NCI-H128 (cell line): Measurements from ENCODE around the gene WIZ.

Source experiments
- DNase-seq: peaks from one replicate; lab custom pipeline; 2025; ENCODE audit not compliant: unreplicated experiment; lab: John Stamatoyannopoulos, UW

WIZ gene

GRCh38 chr19:15445807-15446376 lies 3.9 kb downstream of the WIZ start:
- DNase-seq: no peak

GRCh38 chr19:15445227-15445605 lies 4.5 kb downstream of the WIZ start:
- no peak for DNase-seq

DNA sequence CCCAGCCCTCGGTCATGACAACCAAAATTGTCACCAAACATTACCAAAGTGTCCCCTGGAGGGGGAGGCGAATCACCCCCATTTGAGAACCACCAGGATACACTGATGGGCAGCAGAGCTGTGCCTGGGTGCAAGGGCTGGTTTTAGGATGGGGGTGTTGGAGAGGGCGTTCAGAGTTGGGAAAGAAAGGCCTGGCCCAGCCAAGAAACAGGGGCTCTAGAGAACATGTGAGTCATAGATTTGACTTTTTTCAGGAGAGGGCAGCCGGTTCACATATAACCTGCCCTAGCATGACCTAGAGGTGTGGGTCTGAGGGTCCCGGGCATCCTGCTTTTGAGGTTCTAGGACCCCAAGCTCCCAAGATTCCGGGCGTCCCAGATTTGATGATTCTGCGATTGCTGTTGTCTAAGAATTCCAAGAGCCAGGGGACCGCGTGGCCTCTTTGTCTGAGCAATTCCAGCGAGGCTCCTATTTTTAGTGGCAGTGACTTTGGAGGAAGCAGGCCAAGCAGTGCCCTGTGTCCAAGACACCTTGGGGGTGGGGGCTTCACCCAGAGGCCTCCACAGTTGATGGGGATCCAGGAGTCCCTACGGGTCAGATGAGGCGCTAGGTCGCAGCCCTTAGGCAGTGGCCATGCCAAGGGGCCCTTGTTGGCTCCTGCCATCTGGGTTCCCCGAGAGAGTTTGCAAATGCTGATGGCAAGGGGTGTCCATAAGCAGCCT lies 5.1 kb downstream of the WIZ start:
- no peak for DNase-seq

DNA sequence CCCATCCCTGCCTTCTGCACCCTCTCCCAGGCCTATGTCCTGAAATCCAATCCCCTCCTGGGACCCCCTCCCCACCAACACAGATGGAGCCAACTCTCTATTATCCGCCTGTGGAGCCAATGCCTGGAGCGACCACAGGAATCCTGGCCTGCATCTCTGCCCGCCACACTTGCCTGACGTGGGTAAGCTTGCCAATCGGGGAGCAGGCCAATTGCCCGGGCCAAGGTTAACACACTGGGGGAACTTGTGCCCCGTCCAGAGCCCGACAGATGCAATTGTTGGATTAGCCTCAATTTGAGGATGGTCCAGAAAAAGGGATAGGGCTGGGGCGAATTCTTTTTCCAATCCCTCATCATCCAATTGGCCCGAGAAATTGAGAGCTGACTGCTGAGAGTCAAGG lies 5.9 kb downstream of the WIZ start:
- DNase-seq: no peak

DNA sequence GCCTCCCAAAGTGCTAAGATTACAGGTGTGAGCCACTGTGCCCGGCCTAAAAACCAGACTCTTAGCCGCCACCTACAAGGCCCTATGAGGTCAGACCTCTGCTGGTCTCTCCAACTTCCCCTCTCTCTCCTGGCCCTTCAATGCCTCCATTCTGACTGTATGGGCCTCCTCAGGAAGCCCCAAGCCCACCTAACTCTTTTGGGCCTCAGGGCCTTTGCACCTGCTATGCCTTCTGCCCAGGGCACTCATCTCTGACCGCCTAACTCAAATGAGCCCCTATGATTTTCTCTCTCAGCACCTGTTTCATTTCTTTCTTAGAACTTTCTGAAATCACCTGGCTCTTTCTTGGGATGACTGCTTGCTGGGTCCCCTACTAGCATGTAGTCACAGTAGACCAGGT lies 6.4 kb downstream of the WIZ start:
- DNase-seq: no peak

DNA sequence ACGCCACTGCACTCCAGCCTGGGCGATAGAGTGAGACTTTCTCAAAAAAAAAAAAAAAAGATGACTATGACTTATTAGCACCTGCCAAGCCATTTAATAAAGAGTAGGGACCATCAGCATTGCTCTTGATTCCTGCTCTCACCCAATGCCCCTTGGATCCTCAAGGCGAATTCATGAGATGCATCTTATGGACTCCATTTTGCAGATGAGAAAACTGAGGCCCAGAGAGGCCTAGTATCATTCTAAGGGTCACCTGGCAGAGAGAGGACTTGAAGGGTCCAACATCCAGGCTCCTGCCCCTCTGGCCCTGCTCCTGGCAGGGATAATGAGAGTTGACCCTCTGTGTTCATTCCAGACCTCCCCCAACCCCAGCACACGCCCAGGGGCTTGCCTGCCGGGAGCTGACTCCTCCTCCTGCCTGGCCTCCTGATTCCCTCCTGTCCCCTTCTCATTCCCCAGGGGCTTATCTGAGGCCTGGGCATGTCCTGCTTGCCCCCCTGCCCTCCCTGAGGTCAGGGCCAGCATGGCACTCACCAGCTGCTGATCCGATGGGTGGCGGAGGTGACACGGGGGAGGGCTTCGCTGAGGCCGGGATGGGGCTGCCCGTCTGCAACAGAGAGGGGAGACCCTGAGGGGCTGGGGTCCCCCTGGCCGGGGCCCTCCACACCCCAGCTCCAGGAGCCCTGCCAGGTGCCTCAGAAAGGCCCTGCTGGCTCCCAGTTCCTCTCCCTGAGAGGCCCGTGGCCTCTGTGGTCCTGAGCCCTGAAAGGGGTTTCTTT lies 7.4 kb downstream of the WIZ start:
- no peak for DNase-seq

DNA sequence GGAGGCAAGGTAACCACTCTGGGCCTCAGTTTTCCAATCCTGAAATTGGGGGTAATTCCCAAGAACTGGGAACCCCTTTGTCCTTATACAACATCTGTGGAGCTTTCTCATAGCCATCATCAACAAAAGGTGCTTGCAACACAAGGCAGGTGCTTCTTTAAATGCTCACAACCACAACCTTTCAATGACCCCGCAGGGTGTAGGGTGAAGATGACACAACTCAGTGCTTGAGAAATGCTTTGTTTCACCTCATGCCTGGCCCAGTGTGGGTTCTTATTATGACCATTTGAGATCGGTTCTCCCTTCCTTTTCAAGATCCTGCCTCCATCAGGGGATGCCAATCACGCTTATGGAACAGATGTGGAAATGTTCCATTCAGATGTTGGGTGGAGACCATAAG lies 8.4 kb downstream of the WIZ start:
- no peak for DNase-seq

DNA sequence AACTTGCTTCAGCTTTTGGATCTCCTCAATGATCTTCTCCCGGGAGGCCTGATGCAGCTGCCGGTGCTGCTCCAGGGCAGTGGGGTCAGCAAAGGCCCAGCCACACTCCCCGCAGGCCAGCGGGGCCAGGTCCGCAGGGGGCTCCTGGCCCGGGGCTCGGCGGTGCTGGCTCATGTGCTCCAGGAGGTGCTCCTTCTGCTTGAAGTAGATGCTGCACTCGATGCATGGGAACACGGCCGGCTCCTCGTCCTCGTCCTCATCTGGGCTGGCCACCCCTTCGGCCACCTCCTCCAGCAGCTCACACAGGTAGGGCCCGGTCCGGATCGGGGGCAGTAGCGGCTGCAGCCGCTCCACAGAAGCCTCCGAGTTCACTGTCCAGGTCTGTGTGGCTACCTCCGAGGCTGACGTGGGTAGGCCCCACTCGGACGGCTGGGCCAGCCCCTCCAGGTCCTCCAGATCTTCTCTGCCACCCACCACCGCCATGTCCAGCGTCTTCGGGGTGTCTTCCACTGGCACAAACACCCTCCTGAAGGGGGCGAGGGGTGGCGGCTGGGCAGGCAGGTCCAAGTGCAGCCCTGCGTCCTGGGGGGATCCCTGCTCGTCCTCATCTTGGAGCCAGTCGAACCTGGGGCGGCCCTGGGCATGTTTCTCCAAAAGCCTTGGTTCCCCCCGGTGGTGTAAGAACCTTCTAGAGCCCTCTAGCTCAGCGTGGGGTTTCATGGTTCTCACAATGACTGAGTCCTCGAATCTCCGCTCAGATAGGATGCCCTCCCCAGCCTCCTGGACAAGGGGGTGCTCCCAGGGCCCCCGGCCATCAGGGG lies 9.7 kb downstream of the WIZ start:
- DNase-seq: no peak

DNA sequence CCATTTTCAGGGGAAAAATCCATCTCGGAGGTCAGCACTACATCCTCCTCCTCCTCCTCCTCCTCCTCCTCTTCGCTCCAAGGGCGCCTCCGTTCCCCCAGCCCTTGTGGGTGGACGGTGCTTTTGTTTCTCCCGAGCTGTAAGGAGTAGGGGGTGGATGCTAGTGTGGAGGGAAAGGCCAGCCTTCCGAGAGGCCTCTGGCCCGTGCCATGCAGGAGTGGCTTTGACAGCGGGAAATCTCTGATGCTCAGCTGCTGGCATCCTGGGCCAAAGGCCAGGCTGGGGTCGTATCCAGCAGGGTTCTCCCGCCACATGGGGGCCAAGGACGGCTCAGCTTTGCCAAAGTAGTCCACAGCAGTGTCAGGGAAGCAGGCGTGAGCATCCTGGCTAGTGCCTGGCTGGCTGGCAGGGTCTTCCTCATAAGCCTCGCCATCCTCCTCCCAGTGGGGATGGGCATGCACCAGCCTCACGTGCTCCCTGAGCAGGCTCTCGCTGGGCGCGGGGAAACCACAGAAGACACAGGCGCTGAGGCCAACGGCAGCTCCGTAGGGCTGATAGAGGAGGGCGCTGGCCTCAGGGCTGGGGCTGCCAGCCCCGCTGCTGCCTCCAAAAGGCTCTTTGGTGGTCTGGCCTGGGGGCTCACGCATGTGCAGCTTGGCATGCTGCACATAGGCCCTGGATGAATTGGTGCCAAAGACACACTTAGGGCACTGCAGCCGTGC lies 10.5 kb downstream of the WIZ start:
- no peak for DNase-seq

DNA sequence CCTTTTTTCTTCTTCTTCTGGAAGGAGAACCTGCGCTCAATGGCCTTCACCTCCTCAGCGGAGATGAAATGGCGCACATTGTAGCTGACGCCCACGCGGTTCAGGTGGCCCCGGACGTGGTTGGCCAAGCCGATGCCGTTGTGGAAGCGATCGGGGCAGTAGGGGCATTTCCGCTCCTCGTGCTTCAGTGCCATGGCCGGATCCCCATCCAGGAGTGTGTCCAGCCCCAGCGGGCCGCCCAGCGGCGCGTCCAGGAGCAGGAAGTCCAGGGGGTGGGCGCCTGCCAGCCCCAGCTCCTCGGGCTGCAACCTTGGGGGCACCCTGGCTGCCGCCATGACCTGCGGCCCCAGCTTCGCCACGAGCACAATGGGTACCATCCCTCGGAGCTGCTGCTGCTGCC lies 11.2 kb downstream of the WIZ start:
- DNase-seq: no peak

GRCh38 chr19:15438124-15438496 lies 11.6 kb downstream of the WIZ start:
- DNase-seq: no peak

GRCh38 chr19:15437355-15438123 lies 12.2 kb downstream of the WIZ start:
- no peak for DNase-seq

GRCh38 chr19:15436826-15437110 lies 13.0 kb downstream of the WIZ start:
- DNase-seq: no peak

DNA sequence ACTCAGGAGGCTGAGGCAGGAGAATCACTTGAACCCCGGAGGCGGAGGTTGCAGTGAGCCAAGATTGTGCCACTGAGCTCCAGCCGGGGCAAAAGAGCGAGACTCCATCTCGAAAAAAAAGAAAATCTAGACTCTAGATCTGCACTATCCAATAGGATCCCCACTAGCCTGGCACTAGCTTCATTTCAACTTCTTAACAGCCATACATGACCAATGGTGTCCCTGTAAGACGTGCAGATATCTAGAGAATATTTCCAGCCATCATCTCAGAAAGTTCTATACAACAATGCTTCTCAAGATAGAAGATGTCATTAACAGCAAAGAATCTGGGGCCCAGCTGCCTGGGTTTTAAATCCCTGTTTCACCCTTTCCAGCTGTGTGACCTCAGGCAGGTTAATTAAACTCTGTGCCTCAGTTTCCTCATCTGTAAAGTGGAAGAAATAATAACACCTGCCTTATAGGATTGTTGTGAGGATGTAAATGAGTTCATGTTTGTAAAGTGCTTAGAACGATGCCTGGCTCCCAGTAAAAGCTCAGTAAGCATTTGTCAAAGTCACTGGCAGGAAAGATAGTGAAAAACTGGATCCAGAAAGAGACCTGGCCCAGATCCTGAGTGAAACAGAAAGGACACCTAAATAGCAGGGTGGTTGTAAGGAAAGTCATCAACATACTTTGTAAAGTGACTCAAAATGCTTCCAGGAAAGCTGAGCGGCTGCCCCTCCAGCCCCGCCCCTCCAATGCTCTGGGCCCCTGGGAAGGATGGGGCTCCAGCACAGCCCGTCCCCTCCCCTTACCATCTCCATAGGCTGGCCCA lies 13.5 kb downstream of the WIZ start:
- DNase-seq: no peak

GRCh38 chr19:15433519-15434069 lies 16.2 kb downstream of the WIZ start:
- no peak for DNase-seq

DNA sequence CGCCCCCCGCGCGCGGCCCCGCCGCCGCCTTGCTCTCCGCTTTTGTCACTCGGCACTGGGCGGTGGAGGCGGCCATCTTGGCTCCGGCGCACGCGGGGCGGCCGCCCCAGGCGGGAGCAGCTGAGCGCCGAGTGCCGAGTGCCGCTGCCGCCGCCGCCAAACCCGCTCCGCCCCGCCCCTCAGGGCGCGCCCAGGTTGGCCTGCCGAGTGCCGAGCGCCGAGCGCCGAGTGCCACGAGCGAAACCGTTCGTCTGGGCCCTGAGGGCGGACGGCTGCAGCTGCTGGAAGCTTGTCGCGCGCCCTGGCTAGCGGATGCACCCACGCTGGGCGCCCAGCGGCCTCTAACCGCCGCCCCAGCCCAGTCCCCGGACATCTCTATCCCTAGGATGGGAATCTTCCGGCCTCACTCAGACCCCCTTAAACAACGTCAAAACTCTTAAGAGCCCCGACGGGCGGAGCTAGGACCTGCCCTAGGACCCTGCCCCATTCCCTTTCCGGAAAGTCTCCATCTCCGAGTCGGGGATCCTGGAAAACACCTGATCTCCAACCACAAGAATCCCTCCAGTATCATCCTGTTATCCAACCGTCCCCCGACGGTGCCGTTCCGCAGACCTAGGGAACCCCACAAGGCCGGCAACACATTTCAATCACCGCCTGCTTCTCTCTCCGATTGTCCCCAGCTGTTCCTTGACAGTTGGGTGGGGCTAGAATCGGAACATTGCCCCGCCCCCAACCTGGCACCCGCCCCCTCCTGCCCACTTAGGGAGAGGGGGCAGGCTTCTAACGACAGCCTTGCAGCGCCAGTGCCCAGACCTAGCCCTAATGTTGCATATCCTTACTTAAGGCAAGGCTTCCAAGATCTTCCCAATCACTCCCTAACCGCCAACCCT lies 16.9 kb downstream of the WIZ start:
- peak; percentile 75 for DNase-seq

GRCh38 chr19:15432018-15432494 lies 17.7 kb downstream of the WIZ start:
- no peak for DNase-seq

DNA sequence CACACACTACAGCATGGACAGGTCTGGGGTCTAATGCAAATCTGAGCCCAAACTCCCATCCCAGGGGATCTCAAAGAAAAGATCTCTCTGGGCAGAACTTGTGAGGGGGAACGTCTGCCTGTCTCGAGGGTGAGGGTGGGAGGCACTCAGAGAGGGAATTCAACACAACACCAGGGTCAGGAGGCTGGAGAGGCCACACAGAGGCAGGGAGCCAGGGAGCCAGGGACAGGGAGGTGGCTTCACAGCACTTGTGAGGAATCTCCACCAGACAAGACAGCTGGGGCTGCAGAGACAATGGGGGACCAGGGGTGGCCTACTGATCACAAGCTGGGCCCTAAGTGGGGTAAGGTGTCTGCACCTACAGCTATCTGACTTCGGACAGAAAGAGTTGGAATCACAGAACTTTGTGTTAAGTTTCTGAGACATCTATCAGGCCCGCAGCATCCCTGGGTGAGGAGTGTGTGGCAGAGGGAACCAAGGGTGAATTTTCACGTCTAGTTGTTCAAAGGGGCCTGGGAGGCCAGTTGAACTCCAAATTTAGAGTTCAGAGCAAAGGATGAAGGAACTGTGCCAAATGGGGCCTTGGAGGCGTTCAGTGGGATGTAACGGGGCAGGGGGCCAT lies 18.2 kb downstream of the WIZ start:
- no peak for DNase-seq
